Glomerular visceral epithelial cell (primary cell): Measurements from ENCODE around the gene RAB12.
"Not testable (repeated sequence)": the region's sequence is repeated elsewhere in the genome, so short reads cannot be mapped to it uniquely, and the experiment has no call there.

Source experiments
- DNase-seq: peaks from one replicate; pipeline ENCODE4 v3.0.0-alpha.2; 2016; ENCODE audit errors: extremely low spot score

The RAB12 gene

DNA sequence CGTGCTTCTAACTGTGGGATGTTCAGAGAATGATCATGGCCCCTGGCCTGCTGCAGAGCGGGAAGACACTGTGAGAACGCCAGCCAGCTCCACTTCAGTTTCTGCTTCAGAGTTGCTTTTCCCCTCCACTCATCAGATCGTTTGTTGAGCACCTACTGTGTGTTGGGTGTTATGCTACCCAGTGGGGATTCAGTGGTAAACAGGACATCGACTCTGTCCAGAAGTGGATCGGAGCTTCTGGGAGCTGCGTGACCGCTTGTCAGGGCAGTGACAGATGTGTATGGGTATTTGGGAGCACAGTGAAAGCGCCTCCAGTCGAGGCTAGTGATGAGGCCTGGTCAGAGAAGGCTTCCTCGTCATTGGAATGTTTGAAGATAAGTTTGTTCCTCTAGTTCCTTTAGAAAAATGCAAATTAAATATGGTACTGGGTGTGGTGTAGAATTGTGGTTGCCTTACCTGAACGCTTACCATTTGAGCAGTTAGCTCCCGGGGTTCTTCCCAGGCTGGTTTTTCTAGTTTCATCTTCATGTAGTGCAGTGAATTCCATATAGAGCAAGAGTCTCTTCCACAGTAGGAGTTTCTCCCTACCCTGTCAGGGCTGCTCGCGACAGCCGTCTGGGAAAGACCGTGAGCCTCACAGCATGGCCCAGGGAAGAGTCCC lies 2.8 kb downstream of the RAB12 start:
- no peak for DNase-seq

DNA sequence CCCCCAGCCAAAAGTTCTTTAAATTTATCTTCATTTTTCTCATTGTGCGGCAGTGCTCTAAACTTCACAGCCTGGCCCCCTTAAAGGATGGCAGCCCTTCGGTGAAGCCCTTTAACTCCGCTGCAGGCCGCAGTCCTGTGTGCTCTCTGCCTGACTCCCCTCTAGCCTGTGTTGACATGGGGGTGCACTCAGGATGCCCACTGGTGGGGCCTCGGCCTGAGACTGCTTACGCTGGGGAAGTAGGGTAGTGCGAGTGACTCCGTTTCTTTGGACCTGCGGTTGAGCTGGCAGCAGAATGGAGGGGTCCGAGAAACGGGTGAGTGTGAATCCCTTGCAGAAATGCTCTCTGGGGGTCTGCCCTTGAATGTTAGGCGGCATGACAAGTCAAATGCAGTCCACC lies 5.6 kb downstream of the RAB12 start:
- DNase-seq = no peak

DNA sequence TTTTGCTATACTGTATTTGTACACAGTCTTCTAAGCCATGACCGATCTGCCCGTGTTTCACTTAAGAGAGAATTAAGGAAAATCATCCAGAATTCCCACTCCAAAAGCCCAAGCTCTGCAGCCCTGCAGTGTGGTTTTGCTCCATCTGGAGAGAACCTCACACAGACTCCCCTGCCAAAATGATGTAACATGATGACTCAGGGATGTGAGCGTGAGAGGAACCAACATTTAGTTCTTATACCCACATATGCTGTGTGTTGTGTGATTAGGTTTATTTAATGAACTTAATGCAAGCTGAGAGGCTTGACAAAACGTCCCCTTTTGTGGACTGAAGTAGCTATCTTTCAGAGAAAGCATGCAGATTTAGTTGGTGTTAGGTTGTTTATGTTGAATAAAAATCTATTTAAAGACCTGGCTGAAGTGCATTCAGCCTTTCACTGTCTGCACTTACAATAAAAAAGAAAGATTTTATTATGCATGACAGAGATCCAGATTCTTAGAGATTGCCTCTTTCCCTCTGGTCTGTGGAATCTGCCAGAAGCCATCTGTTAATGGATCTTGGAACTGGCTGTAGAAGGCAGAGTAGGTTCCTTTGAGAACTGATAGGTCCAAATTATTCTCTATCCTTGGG lies 6.3 kb downstream of the RAB12 start:
- peak; percentile 77 for DNase-seq

DNA sequence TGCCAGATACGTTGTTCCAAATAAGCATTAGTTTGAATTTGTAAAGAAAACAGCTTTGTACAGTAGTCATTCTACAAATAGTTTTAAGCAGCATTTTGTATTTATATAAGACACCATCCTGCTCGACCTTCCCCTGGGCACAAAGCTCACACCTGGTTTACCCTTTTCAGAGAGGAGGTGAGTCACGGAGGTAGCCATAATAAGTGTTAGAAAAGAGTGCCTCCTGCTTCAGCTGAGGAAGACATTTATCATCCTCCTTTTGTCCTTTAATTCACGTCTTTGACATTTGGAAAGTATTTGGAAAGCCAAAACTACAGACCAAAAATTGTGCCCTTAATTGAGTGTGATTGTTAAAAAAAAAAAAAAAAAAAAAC lies 6.8 kb downstream of the RAB12 start:
- DNase-seq = no peak

DNA sequence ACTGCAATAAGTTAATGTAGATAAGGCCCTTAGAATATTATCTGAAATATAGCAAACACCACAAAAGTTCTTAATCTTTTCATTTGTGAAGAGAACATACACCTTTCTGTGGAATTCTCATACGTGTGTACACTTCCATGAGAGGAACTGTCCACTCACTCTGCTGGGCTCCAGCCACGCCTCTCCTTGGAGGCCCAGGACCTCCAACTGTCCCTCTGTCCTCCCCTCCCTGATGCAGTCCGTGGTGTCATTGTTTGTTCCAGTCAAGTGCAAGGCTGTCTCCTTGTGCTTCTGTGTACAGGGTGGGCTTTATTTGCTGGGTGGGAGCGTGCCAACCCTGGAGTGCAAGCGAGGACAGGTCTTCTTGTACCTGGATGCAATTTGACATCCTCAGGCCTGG lies 8.7 kb downstream of the RAB12 start:
- DNase-seq = no peak

DNA sequence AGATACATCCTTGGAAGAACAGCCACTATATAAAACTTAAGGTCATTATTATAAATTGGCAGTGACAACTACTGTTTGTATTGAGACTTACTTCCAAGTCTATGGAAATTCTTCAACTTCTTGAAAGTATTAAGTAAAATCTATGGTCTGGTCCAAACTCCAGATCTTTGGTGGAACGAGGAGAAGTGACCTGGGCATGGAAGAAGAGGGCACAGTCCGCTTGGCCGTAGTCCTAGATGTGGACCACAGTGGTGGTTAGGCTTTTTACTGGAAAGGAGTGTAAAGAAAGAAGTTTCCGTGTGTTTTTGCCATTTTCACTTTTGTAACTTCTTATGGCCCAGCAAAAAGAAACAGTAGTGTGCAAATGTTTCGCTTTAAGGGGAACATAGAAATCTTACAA lies 9.8 kb downstream of the RAB12 start:
- no peak for DNase-seq

DNA sequence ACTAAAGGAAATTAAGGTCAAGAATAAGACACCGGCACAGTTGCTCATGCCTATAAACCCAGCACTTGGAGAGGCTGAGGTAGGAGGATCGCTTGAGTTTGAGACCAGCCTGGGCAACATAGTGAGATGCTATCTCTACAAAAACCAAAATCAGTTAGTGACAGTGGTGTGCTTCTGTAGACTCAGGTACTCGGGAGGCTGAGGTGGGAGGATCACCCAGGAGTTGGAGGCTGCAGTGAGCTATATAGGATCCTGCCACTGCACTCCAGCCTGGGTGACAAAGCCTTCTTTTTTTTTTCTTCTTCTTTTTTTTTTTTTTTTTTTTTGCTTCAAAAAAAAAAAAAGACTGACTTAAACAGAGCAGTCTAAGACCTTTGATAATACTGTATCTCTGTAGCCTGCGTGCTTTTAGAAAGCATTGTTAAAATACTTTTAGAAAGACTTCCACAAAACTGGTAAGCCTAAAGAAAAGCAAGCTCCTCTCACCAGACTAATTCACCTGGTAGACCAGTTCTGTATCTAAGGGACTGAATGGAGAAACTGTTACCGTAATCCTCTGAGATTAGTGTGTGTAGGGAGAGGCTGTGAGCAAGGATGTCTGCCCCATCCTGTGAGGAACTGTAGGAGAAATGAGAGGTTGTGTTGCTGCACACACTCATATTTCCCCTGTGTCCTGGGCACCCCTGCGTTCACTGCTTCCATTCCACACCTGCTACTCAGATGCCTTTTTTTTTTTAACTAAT lies 10.8 kb downstream of the RAB12 start:
- no peak for DNase-seq

DNA sequence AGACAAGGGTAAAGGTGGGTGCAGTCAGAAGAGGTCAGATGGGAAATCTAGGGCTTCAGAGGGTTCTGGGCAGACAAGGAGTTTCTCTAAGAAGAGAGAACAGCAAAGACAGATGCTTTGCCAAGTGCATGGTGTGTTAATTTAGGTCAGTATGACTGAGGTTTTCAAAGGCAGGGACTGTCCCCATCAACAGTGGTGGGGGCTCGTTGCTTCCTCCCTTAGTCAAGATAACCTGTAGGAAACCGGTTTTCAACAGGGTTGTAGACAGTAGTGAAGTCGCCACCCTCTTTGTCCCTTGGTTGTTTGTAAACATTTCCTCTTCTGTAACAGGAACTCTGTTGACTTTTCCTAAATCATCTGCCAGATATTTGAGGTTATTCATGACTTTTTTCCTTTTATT lies 11.6 kb downstream of the RAB12 start:
- DNase-seq = no peak

DNA sequence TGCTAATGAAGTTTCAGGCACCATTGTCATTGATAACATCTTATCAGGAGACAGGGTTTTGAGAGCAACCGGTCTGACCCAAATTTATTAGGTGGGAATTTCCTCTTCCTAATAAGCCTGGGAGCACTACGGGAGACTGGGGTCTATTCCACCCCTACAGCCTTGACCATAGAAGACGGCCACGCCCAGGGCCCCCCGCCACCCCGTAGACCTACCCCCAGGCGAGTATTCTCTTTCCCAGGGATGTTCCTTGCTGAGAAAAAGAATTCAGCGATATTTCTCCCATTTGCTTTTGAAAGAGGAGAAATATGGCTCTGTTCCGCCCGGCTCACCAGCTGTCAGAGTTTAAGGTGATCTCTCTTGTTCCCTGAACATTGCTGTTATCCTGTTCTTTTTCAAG lies 13.4 kb downstream of the RAB12 start:
- not testable (repeated sequence) for DNase-seq

DNA sequence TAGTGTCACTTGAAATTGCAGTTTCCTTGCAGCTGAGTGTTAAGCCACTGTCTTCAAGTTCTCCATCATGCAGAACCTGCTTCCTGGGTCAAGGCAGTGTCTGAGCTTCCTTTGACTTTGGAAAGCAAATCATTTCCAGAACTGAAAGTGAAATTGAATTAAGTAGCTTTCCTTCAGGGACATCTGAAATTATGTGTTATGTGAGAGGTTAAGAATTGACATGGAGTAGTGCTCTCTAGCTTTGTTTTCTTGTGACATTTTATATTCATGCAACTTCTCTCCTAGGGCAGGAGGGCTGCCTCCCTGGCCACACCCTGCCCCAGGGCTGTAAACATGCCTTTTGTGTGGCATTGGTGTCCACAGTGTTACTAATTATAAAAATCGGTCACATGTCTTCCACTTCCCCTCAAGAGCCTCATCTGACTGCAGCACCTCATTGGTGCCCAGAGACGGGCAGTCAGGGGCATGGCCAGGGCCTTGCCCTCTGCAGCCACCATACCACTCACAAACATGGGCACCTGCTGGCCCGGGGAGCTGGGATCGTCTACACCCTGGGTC lies 14.4 kb downstream of the RAB12 start:
- DNase-seq = no peak

DNA sequence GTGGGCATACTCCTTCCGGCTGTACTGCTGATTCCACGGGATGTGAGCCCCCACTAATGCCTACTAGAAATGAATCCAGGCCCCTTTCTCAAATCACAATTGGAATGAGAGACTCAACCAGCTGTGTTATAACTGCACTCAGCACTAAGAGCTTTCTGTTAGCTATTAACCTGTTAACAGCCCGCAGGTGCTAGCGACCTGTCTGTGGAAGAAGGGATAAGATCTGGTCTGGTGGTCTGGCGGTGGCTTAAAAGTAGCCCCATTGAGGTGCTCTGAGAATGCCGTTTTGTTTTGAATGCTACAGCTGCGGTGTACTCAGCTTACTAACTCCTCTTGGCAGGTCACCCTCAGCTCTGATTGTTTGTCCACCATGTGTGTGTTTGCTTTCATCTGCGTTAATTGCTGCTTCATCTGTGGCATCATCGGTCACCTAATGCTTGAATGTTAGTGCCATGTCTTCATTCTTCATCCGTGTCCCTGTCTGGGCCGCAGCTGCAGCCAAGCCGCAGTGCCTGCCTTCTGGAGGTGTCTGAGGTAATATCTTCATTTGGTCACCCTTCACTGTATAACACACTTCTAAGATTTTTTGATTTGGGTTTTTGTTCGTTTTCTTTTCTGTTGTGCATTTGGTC lies 16.3 kb downstream of the RAB12 start:
- DNase-seq = no peak

DNA sequence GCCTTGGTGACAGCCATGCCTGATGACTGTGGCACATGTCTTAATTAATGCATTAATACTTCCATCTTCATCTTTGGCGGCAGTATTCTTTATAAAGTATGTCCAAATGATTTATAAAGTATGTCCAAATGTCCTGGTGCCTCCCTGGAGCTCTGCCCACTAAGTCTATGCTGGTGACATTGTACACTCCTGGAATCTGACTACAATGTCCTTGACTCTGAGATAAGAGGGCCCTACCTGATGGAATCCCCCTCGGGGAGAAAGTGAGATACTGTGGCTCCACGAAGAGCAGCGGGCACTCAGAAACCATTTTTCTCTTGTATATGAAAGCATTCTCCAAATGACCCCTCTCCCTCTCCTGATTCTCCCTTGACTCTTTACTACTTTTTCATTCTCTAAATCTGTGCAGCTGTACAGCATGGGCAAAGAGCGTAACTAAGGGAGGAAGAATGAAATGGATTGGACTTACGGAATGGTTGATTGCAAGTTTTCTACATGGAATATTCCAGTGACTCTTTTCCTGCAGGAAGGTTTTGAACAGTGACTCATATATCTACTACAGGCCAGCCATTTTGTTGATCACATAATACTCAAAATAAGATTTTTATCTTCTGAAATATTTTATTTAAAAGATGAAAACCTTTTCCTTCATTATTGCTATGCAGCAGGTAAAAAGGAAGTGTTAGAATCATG lies 17.3 kb downstream of the RAB12 start:
- DNase-seq = no peak

DNA sequence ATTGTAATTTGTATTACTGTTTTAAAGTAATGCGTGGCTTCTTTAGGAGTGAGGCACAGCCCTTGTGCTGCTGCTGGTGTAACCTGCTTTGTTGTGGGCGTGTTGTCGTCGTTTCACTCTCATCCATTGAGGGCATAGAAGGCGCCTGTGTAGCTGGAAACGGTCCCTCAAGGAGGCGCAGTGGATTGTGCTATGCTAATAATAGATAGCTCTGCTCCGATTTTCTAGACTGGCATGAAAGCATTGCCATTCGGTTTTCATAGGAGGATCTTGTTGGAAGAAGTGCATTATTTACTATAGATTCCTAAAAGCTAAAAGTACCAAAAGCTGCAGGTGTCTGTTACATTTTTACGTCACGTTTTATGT lies 17.9 kb downstream of the RAB12 start:
- no peak for DNase-seq

DNA sequence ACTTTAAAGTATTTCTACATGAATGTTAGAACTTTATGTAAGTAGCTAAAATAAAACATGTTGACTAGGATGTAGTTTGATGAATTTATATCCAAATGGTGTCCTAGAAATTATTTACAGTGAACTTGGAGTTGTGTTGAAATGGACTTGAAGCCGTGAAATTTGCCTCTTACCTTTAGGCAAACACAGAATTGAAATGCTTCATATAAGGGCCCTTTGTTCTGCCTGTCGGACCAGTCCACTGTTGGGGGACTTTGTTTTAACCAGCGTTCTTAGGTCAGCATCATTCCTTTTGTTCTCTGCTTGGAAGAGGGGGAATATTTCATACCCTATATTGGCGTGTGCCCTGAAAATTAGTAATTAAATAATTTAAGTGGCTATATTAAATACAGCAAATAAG lies 18.3 kb downstream of the RAB12 start:
- DNase-seq = no peak

DNA sequence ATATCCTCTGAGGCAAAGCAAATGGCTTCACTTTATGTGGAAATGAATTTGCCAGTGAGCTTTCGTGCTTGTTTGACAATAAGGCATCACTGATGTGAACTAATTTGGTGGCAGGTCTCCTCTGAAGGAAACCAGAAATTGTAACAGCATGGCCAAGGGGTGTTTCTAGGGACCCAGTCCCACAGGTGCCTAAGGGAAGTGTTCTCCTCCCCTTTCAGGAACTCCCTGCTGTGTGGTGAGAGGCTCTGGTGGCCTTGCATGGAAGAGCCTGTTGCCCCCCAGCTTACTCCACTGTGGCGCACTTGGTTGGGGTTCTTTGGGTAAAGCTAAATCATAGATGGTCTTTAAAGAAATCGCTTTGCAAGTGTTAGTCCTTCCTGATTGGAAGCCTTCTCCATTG lies 20.4 kb downstream of the RAB12 start:
- DNase-seq = no peak

DNA sequence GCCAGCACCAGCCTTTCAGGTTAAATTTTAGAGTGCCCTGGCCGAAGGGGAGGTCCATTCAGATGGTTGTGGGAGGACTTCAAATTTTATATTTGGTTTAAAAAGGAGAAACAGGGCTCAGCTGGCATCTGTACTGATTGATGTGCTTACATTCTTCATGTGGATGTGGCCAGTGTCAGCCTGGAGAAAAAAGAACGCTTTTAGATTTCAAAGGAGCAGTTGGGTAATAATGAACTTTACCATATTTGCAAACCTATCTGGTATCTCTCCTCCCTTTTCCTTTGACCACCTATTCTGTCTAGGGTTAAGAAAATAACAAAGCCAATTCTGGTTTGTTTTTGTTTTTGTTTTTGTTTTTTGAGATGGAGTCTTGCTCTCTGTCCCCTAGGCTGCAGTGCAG lies 21.3 kb downstream of the RAB12 start:
- no peak for DNase-seq

DNA sequence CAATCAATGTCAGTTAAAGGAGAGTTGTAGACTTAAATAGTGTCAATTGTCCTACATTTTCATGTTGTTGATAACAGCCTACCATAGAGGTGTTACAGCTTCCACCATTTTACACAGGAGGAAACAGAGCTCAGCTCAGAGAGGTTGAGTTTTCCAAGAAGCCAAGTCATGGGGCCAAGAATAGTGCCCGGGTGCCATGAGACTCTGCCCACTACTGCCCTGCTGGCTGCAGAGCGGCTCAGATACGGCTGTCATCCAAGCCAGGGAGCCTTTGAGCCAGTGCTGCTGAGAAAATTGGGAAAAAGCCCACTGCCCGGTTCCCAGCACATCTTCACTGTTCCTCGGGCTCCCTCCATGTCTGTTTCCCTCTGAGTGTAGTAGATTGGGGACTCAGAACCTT lies 22.0 kb downstream of the RAB12 start:
- DNase-seq = no peak

DNA sequence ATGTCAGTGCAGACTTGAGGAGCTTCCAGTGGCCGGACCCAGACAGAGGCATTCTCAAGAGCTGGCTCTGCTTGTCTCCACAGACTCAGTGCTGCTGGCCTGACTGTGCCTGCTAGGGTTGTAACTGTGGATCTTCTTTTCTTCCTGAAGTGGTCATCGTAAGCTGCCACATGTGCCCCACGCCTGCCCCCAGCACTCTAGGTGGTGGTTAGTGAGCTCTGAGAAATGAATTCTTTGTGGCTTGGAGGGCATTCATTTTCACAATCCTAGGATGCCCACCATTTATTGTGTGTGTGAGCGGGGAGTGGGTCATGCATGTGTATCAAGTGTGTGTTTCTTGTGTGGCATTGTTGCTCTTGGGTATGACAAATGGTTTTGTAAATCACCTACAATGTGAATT lies 23.1 kb downstream of the RAB12 start:
- no peak for DNase-seq

DNA sequence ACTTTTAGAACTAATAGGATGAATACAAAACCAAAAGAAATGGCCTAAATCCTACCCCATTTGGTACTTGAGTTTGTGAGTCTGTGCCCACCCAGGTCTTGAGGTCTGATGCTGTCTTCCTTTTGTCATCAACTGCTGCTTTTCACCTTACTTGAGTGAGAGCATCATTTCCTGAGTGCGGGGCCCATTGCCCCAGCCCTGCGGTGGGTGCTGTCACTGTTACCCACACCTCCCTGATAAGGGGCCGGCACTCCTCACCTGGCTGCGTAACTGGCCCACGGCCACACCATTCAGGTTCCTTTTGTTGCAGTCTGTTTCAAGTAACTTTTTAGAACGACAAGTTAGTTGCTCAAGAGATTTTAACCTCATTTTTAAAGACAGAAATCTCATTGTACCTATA lies 25.3 kb downstream of the RAB12 start:
- DNase-seq = no peak

DNA sequence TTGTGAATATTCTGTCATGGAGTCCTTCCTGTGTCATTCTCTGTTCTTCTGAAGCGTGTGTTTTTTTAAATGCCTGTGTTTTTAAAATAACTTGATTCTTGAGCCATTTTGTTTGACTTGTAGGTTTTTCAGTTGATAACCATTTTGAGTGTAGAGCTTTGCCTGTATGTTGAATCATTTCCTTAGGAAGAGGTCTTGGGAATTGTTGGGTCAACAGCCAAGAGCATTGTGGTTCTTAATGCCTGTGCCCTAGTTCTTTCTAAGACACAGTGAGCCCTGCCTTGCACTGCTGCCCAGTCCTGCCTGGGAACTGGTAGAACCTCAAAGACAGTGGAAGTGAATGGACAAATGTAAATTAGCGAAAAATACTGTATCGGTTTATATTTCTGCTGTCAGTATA lies 25.9 kb downstream of the RAB12 start:
- no peak for DNase-seq

DNA sequence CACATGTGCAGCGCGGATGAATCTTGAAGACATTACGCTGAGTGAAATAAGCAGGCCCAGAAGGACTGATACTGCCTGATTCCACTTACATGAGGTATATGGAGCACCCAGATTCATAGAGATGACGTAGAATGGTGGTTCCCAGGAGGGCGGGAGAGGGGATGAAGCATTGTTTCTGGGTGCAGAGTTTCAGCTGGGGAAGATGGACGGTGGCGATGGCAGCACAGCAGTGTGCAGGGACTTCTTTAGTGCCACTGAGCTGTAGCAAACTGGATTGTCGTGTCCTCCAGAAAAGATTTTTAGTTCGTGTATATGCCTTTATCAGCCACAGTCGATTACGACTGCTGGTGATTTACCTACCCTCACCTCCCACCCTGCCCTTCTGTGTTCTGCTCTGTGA lies 30.5 kb downstream of the RAB12 start:
- DNase-seq = no peak

DNA sequence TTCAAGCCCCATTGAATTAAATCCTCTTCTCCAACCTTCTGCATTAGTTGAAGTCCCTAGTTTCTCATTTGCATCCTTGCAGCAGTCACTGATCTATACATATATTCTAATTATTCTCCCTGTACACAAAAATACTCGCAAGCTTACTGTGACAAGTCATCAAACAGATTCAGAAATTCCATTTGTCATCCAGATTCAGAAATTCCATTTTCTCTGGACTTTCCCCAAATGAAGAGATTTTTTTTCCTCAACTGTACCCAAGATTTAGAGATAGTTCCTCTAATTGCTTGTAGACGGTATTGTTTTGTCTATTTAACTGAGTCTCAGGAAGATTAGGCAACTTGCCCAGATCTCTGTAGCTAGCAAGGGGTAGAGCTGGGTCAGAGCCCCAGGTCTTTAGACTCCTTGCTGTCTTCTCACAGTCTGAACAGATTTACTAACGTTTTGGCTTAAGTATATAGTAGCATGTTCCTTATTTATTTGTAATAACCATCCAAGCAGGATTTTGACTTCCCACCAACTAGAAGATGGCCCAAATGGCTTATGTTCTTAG lies 34.2 kb downstream of the RAB12 start:
- no peak for DNase-seq
